Right lobe of liver (tissue), 4 donors: ENCODE results near the gene CALHM5.

Experiments
- CTCF ChIP-seq, 4 donors: fragments of 200-600 bp in 3 of 4; fragments of 450-650 bp in 1 of 4; IDR thresholded peaks; one replicate each; pipeline versions ENCODE4 v1.5.1 to v1.8.0; 2016 to 2022; ENCODE audit warnings: antibody characterized with exemption in 4 of 4, mild to moderate bottlenecking in 2 of 4
- POLR2A ChIP-seq: fragments of 450-650 bp; IDR thresholded peaks from one replicate; pipeline ENCODE4 v1.6.1; 2017; ENCODE audit warnings: antibody characterized with exemption, mild to moderate bottlenecking
- donor health status: DM: no; HTN: no; CAD: no.
- donor health status: DM: no; HTN: no; CAD: no.
- donor health status: DM: no; HTN: yes; CAD: no.

- TF ChIP-seq CTCF (IDR thresholded peaks at IDR 0.05) (no peak), POLR2A (no peak)
Observed at GRCh38 chr6:116512734-116513133, 1.3 kb downstream of the CALHM5 start.
